Upper lobe of right lung (tissue), 1 donor: ENCODE results near the gene TMEM117. TPM values are rescaled to one million over a fixed set of nuclear protein-coding genes. Genes with fewer than 3 reads are reported as not detected.

Experiments used
- ATAC-seq: fragments of 200-7000 bp; cut with Tn5 transposase; one replicate; pipeline ENCODE4 v1.9.1; 2020; ENCODE audit warnings: mild to moderate bottlenecking, moderate library complexity
- DNase-seq: peaks from one replicate; pipeline ENCODE4 v3.0.0-alpha.2; 2020
- H3K27ac ChIP-seq: fragments of 200-600 bp; one replicate; pipeline ENCODE4 v1.8.0; 2022
- H3K27me3 ChIP-seq: fragments of 200-600 bp; one replicate; pipeline ENCODE4 v1.8.0; 2022; ENCODE audit warnings: mild to moderate bottlenecking
- H3K36me3 ChIP-seq: fragments of 200-600 bp; one replicate; pipeline ENCODE4 v1.8.0; 2022
- H3K4me1 ChIP-seq: fragments of 200-600 bp; one replicate; pipeline ENCODE4 v1.8.0; 2022
- H3K4me3 ChIP-seq: fragments of 200-600 bp; one replicate; pipeline ENCODE4 v1.8.0; 2022; ENCODE audit warnings: mild to moderate bottlenecking
- H3K9me3 ChIP-seq: fragments of 200-600 bp; one replicate; pipeline ENCODE4 v1.8.0; 2022
- intact Hi-C: fragments of 100-400 bp; cut with DNase I; formaldehyde crosslinking; loops from one replicate; pipeline ENCODE4 v1.11.0; 2022
- total RNA-seq: library from RNA; stranded (reverse); fragmentation: NEBNext Ultra II Directional; extraction: Animal tissue kit (Norgen Biotek cat#: 25700); gene quantifications from one replicate; pipeline ENCODE4 v1.2.1, GENCODE V29; 2021
- TF ChIP-seq, protein P1 (sequence below): fragments of 200-600 bp; IDR thresholded peaks from one replicate; pipeline ENCODE4 v1.8.0; 2022; ENCODE audit warnings: antibody characterized with exemption
- donor health status: DM: no; HTN: yes; CAD: no; lungs with severe emphysema.

Gene TMEM117
- total RNA-seq, 1 donor from 2014 or later = 4.6 TPM

GRCh38 chr12:44000309-44000952, 164.6 kb downstream of the TMEM117 start:
- Histone ChIP-seq H3K4me3 (no peak overlapping the region), H3K36me3 (no peaks in the 10 kb centered on the region), H3K4me1 (no peaks in the 10 kb centered on the region), H3K27ac (no peak overlapping the region), H3K9me3 (no peaks in the 10 kb centered on the region), H3K27me3 (no peaks in the 10 kb centered on the region)
- TF ChIP-seq, protein P1, sequence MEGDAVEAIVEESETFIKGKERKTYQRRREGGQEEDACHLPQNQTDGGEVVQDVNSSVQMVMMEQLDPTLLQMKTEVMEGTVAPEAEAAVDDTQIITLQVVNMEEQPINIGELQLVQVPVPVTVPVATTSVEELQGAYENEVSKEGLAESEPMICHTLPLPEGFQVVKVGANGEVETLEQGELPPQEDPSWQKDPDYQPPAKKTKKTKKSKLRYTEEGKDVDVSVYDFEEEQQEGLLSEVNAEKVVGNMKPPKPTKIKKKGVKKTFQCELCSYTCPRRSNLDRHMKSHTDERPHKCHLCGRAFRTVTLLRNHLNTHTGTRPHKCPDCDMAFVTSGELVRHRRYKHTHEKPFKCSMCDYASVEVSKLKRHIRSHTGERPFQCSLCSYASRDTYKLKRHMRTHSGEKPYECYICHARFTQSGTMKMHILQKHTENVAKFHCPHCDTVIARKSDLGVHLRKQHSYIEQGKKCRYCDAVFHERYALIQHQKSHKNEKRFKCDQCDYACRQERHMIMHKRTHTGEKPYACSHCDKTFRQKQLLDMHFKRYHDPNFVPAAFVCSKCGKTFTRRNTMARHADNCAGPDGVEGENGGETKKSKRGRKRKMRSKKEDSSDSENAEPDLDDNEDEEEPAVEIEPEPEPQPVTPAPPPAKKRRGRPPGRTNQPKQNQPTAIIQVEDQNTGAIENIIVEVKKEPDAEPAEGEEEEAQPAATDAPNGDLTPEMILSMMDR = peak; percentile 51
- ATAC-seq = peak; percentile 90
- intact Hi-C loops = no loop called here
- DNase-seq = no peak

DNA sequence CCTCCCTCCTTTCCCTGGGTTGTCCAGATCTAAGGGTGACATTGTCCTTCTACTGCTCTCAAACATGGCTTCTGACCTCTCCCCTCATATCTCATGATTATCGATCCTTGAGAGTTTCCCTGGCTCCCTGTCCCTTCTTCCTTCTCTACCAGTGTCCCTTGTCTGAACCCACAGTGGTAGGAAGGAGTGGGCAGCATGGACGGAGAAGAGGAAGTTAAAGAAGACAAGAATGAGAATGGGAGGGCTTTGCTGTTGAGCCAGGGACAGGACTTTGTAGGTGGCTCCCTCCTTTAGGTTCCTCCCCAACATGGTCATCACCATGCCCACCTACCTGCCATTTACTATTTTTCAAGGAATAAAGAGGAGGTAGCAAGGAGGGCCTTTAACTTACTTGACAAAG, 166.7 kb downstream of the TMEM117 start:
- intact Hi-C loops = no loop called here
- H3K27me3 ChIP-seq = no peaks in the 10 kb centered on the region
- H3K27ac ChIP-seq = no peak overlapping the region
- no peaks in the 10 kb centered on the region for H3K4me1 ChIP-seq
- no peak overlapping the region for H3K4me3 ChIP-seq
- peaks cover 3% of the 10 kb centered on the region for H3K9me3 ChIP-seq
- H3K36me3 ChIP-seq = no peaks in the 10 kb centered on the region
- TF ChIP-seq, protein P1 = no peak
- ATAC-seq (peak; percentile 80), DNase-seq (no peak)

DNA sequence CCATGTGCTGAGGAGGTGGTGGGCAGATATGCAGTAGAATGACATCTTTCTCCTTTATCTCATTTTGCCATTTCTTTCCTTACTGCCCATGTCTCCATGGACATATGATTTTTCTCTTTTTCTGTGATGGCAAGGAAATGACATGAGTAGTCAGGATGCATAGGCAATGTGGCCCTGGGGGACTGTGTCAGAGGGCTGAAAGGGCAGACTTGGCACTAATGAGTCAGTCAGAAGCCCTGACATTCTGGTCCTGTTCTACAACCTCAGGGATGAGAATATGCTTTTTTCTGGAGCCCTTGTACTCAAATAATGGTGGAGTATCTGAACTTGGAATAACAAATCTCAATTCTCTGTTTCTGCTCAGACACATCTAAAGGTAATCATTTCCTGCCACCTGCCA, 167.8 kb downstream of the TMEM117 start:
- no peak for ATAC-seq
- H3K27ac ChIP-seq = no peak overlapping the region
- no peaks in the 10 kb centered on the region for H3K27me3 ChIP-seq
- H3K36me3 ChIP-seq = no peaks in the 10 kb centered on the region
- no peak overlapping the region for H3K4me3 ChIP-seq
- no peaks in the 10 kb centered on the region for H3K4me1 ChIP-seq
- no peak for DNase-seq
- H3K9me3 ChIP-seq = peaks cover 12% of the 10 kb centered on the region
- TF ChIP-seq, protein P1 = no peak
- intact Hi-C loops = no loop called here

- DNase-seq = no peak
- no peak overlapping the region for H3K4me3 ChIP-seq
- intact Hi-C loops = no loop called here
- TF ChIP-seq, protein P1 = peak; percentile 62
- no peaks in the 10 kb centered on the region for H3K9me3 ChIP-seq
- H3K27me3 ChIP-seq = no peaks in the 10 kb centered on the region
- no peaks in the 10 kb centered on the region for H3K36me3 ChIP-seq
- peak; percentile 63 for ATAC-seq
- no peak overlapping the region for H3K27ac ChIP-seq
- H3K4me1 ChIP-seq = no peaks in the 10 kb centered on the region
These were observed 179.6 kb downstream of the TMEM117 start for GRCh38 chr12:44015333-44015941.

DNA sequence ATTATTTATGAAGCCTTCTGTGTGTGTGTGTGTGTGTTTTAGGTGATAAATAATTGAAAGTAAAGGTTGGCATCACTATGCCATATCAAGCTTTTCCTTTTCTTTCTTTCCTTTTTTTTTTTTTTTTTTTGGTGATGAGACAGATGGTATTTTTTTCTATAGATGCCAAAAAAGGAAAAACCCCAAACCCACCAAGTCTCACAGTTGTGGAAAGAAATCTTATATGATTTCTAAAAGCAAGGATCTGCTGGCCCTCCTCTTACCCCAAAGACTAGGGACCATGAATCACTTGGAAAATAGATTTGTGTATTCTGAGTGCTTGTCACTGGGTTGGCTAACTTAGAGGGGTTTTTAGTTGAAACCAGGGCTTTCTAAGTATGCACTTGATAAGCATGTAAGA, 181.3 kb downstream of the TMEM117 start:
- H3K27me3 ChIP-seq = no peaks in the 10 kb centered on the region
- H3K36me3 ChIP-seq = no peaks in the 10 kb centered on the region
- H3K4me3 ChIP-seq = no peak overlapping the region
- TF ChIP-seq, protein P1 = no peak
- H3K9me3 ChIP-seq = no peaks in the 10 kb centered on the region
- H3K4me1 ChIP-seq = no peaks in the 10 kb centered on the region
- no peak overlapping the region for H3K27ac ChIP-seq
- ATAC-seq (no peak), DNase-seq (no peak)
- intact Hi-C loops = no loop called here
